ENCODE measurements around the gene ANKS4B.
"Not testable (repeated sequence)": the region's sequence is repeated elsewhere in the genome, so short reads cannot be mapped to it uniquely, and the experiment has no call there.

ANKS4B gene

DNA sequence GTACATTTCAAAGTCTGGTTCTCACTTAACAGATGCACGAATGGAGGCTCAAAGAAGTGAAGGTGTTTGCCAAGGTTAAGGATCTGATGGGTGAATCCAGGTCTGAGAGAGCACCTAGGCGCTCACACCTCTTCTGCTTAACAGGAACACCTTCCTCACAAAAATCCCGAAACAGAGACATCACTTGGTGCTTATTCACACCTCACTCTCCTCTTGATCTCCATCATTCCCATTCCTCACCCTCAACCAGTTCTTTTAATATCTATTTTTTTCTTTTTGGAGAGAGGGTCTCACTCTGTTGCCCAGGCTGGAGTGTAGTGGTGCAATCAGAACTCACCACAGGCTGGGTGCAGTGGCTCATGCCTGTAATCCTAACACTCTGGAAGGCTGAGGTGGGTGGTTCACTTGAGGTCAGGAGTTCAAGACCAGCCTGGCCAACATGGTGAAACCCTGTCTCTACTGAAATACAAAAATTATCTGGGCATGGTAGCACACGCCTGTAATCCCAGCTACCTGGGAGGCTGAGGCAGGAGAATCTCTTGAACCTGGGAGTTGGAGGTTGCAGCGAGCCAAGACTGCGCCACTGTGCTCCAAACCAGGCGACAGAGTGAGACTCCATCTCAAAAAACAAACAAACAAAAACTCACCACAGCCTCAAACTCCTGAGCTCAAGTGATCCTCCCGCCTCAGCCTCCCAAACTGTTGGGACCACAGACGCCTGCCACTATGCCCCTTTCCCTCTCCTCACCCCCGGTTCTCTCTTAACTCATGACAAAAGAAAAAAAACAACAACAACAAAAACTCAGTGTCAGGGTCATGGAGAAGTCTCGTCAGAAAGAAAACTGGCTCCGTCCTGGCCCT is 29.5 kb downstream of the ANKS4B start:
- no peak for DNase-seq (ENCODE audit: low spot score)

GRCh38 chr16:21263640-21264570 is 30.4 kb downstream of the ANKS4B start:
- no peak for DNase-seq (ENCODE audit: low spot score)

DNA sequence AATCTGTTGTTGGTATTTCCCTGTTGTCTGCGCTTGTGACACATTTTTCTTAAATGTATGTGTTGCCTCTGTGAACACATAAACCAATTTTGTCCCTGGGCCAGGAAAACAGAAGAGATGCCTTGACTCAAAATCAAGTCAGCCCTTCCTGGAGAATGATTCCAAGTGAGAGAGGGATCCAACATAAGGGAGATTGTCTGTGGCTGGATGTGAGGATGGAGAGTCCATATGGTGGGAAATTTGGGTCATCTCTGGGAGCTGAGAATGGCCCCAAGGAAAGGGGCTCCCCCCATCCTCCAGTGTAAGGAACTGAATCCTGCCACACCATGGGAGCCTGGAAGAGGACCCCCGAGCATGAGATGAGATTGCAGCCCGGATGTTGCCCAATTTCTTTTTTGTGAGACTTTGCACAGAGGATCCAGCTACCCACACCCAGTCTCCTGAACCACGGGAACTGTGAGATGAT is 31.1 kb downstream of the ANKS4B start:
- no peak for DNase-seq (ENCODE audit: low spot score)

DNA sequence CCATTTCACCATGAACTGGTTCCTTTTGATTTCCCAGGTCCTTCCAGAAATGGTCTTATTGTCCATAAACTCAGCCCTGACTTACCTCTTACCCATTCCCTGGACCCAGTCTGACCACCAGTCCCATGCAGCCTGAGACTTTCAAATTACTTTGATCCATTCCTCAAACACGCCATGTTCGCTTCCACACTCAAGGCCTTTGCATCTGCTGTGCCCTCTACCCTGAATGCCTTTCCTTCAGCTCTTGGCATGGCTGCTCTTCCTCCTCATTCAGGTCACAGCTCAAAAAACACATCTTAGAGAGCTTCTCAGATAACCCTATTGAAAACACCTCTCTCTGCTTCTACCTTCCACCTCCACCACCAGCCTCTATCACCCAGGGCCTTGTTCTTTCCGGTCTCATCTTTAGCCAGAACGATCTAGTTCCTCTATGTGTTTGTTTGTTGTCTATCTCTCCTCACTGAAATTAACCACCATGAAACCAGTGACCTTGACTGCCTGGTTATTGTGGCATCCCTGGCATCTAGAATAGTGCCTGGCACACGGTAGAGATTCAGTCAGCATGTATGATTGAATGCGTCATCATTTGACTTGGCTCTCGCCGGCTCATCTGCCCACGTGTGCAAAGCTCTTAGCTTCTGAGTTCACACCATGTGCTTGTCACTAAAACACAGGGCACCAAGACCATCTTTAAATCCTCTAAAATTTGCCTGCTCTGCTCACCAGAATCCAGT is 31.8 kb downstream of the ANKS4B start:
- no peak for DNase-seq (ENCODE audit: low spot score)

DNA sequence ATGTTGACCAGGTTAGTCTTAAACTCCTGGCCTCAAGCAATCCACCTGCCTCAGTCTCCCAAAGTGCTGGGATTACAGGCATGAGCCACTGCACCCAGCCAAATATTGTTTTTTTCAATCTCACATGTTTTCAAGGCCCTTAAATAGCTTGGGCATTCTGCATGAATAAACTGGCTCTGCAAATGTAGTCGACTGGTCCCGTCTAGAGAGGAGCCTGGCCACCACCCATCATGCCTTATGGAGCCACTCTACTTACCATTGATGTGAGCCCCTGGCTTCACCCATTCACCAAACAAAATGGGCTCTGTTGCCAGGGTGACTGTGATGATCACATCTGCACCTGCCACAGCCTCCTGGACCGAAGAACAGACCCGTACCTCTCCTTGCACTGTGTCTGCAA is 33.8 kb downstream of the ANKS4B start:
- no peak for DNase-seq (ENCODE audit: low spot score)

GRCh38 chr16:21268236-21268635 is 34.7 kb downstream of the ANKS4B start:
- no peak for DNase-seq (ENCODE audit: low spot score)

- DNase-seq (ENCODE audit: low spot score), result no peak
These were observed 38.8 kb downstream of the ANKS4B start for GRCh38 chr16:21272253-21272652.

- not testable (repeated sequence) for DNase-seq (ENCODE audit: low spot score)
These were observed 39.3 kb downstream of the ANKS4B start for GRCh38 chr16:21272763-21273162.

DNA sequence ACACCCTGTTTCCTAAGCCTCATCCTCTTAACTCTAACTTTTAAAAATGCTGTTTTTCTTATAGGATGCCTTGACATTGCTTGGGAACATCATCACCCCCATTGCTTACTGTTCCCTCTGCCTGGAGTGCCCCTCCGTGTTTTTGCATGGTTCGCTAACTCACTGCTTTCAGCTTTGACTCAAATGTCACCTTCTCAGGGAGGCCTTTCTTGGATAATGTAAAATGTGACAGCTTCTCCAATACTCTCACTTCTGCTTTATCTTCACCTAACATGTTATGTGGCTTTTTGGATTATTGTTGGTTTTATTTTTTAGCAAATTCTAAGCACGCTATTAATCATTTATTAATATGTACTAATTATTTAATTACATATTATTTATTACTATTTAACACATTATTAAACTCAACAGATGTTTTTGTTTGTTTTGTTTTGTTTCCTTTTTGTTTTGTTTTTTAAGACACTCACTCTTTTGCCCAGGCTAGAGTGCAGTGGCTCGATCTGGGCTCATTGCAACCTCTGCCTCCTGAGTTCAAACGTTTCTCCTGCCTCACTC is 40.8 kb downstream of the ANKS4B start:
- no peak for DNase-seq (ENCODE audit: low spot score)

DNA sequence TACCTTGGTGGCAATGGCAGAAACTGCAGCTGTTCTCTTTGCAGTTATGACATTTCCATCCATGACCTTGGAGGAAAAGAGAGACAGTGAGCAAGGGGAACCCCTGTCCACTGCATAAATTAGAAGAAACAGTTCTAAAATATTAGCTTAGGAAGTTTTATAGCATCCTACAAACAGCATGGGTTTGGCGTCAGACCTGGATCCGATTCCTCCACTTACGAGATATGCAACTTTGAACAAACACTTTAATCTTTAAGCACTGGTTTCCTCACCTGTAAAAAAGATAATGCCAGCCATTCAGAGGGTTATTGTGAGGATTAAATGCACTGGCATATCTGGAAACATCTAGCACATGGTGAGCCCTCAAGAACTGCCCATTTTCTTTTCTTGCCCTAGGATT is 42.0 kb downstream of the ANKS4B start:
- no peak for DNase-seq (ENCODE audit: low spot score)

DNA sequence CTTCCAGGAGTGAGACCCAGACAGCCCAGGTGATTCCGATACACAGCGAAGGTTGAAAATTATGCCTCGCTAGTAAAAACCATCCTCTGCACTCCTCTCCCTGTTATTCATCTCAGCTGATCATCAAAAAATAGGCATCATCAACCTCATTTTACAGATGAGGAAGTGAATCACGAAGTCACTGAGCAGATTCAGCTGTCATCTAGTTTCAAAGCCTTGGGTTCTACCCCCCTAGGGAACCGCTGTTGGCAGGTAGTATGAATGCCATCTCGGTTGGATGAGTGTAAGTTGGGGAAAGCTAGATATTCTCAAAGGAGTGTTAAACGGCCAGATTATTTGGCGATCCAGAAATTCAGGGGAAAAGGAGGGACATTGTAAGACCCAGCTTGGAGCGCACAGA is 42.6 kb downstream of the ANKS4B start:
- DNase-seq (ENCODE audit: low spot score), result no peak

- no peak for DNase-seq (ENCODE audit: low spot score)
These were observed 43.8 kb downstream of the ANKS4B start for GRCh38 chr16:21277045-21277926.

- no peak for DNase-seq (ENCODE audit: low spot score)
These were observed 44.6 kb downstream of the ANKS4B start, which contains the start of gene CRYM for GRCh38 chr16:21277927-21278706. CRYM (minus strand) TSS chr16:21278290; CDS start chr16:21278251, 39 bp downstream.

DNA sequence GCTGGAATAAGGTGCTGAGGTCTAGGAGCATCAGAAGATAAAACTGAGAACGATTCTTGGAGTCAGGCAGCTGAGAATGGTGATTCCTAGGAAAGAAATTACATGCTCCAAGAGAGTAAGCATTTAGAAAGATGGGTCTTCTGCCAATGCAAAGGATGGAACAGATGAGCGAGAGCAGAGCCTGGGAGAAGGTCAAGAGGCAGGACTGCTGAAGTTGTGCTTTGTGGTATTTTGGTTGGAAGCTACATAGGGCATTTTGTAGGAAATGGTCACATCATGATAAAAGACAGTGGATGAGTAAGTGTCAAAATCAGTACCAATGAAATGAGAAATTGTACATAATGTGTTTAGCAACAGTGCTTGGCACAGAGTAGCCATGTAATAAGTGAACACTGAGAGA is 46.0 kb downstream of the ANKS4B start:
- DNase-seq (ENCODE audit: low spot score), result no peak

GRCh38 chr16:21281698-21282389 is 48.3 kb downstream of the ANKS4B start:
- DNase-seq (ENCODE audit: low spot score), result no peak

DNA sequence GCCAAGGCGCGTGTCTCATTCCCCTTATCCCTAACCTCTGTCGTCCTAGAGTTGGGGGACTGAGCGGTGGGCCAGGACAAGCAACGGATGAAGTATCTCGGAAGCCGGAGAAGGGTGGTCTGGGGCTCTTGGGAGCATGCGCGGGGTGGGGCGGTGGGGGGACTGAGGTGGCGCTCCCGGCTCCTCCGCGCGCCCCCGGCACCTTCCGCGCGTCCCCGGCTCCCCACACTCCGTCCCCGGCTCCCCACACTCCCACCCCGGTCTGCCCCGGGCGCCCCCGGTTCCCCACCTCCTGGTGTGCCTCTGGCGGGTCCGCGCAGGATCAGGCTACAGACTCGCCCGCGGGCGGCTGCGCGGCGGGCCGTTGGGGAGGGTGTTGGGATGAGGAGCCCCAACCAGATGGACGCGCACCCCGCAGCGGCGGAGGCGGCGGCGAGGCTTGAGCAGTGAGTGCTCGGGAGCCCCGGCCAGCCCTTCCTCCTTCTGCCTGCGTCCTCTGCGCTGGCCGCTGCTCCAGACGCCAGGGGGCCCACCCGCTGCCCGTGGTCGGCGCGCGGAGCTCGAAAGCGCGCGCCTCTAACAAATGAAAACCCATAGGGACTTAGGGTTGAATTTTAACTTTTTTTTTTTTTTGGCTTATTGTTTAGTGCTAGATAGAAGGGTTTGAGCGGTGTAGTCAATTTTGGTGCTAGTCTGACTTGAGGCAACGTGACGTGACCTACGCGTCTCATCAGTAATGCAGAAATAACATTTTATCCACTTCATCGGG is 50.2 kb downstream of the ANKS4B start:
- DNase-seq (ENCODE audit: low spot score), result no peak

- no peak for DNase-seq (ENCODE audit: low spot score)
These were observed 50.9 kb downstream of the ANKS4B start for GRCh38 chr16:21284414-21284813.

- DNase-seq (ENCODE audit: low spot score), result no peak
These were observed 51.8 kb downstream of the ANKS4B start for GRCh38 chr16:21285314-21285713.

All from pons (tissue), 1 donor.